A549 (cell line): ENCODE results near the gene PCDHGA11. TPM values are rescaled to one million over a fixed set of nuclear protein-coding genes. Genes with fewer than 3 reads are reported as not detected.
A peak's percentile ranks its signal among the peaks of the same experiment; 100 is the strongest.
"Not testable (repeated sequence)": the region's sequence is repeated elsewhere in the genome, so short reads cannot be mapped to it uniquely, and the experiment has no call there.

ENCODE experiments used
- ATAC-seq, 2 experiments: fragments of 200-7000 bp in 1 of 2; fragments of >200 bp in 1 of 2; cut with Nextera tagmentation in 1 of 2; cut with Tn5 transposase in 1 of 2; 3 replicates each; pipeline versions ENCODE4 v1.8.0 to v1.9.1; 2018 to 2020; ENCODE audit warnings: mild to moderate bottlenecking in 1 of 2, moderate library complexity in 1 of 2
- CTCF ChIA-PET: fragments of 300-600 bp; sonication (Branson Sonifier 250); formaldehyde crosslinking; extraction: SDS; loops from one replicate; lab custom pipeline; 2021; ENCODE audit warnings: antibody characterized with exemption, inconsistent platforms; lab: Yijun Ruan, JAX
- POLR2A ChIA-PET: fragments of 350-600 bp; formaldehyde crosslinking; extraction: SDS; loops from one replicate; lab custom pipeline; 2021; ENCODE audit warnings: antibody characterized with exemption, inconsistent platforms; lab: Yijun Ruan, JAX
- DNase-seq, 2 experiments: peaks; one replicate each; pipeline versions ENCODE4 v3.0.0 to v3.0.0-alpha.2; 2011 to 2016; ENCODE audit warnings: low read depth in 1 of 2, low spot score in 1 of 2
- FAIRE-seq: peaks from 2 replicates; lab custom pipeline; 2011; peaks lifted over from hg19 to GRCh38; lab: Jason Lieb, UNC
- H3K27ac ChIP-seq, 2 experiments: fragments of >200 bp; sonication (Bioruptor Twin); formaldehyde crosslinking; 3 replicates each; pipeline ENCODE4 v1.5.1; 2016 to 2017
- H3K4me1 ChIP-seq: fragments of >200 bp; sonication (Bioruptor Twin); formaldehyde crosslinking; 3 replicates; pipeline ENCODE4 v1.6.1; 2016
- H3K4me2 ChIP-seq: fragments of >200 bp; sonication (Bioruptor Twin); formaldehyde crosslinking; 3 replicates; pipeline ENCODE4 v1.6.1; 2016
- H3K4me3 ChIP-seq: fragments of >200 bp; sonication (Bioruptor Twin); formaldehyde crosslinking; 3 replicates; pipeline ENCODE4 v1.5.1; 2016
- H3K9me3 ChIP-seq: fragments of >200 bp; sonication (Bioruptor Twin); formaldehyde crosslinking; 3 replicates; pipeline ENCODE4 v1.6.1; 2016
- BHLHE40 ChIP-seq: IDR thresholded peaks from 2 replicates; pipeline ENCODE4 v1.6.1; 2012; ENCODE audit warnings: low read depth, low read length, inconsistent platforms
- CBX2 ChIP-seq: fragments of 200-600 bp; sonication (generic); IDR thresholded peaks from 2 replicates; pipeline ENCODE4 v1.6.1; 2016; ENCODE audit warnings: low read depth, mild to moderate bottlenecking, borderline replicate concordance
- CHD4 ChIP-seq: fragments of 200-600 bp; sonication (generic); IDR thresholded peaks from 2 replicates; pipeline ENCODE4 v1.6.1; 2016; ENCODE audit warnings: antibody characterized with exemption, mild to moderate bottlenecking, borderline replicate concordance
- CTCF ChIP-seq: fragments of >200 bp; sonication (Bioruptor Twin); formaldehyde crosslinking; IDR thresholded peaks from 3 replicates; pipeline ENCODE4 v1.5.1; 2016
- EHF ChIP-seq: fragments of 250-450 bp; sonication (Bioruptor Pico); IDR thresholded peaks from 2 replicates; pipeline ENCODE4 v1.5.0; 2020; ENCODE audit warnings: mild to moderate bottlenecking
- EHMT2 ChIP-seq: fragments of 200-600 bp; sonication (generic); IDR thresholded peaks from 2 replicates; pipeline ENCODE4 v1.6.1; 2016; ENCODE audit warnings: antibody characterized with exemption, low read depth, mild to moderate bottlenecking, moderate library complexity
- ELK1 ChIP-seq: fragments of 150-350 bp; IDR thresholded peaks from 2 replicates; pipeline ENCODE4 v1.6.1; 2014; ENCODE audit warnings: low read depth, mild to moderate bottlenecking, low read length
- ESRRA ChIP-seq: fragments of 150-350 bp; IDR thresholded peaks from 2 replicates; pipeline ENCODE4 v1.6.1; 2014; ENCODE audit warnings: mild to moderate bottlenecking, low read length, borderline replicate concordance
- FOXS1 ChIP-seq: fragments of 250-450 bp; sonication (Bioruptor Pico); IDR thresholded peaks from 2 replicates; pipeline ENCODE4 v1.5.0; 2020; ENCODE audit warnings: mild to moderate bottlenecking, moderate library complexity
- HDAC2 ChIP-seq: fragments of 200-600 bp; sonication (generic); IDR thresholded peaks from 2 replicates; pipeline ENCODE4 v1.6.1; 2016
- HOXA7 ChIP-seq: fragments of 250-450 bp; sonication (Bioruptor Pico); IDR thresholded peaks from 2 replicates; pipeline ENCODE4 v1.5.0; 2020; ENCODE audit warnings: mild to moderate bottlenecking, moderate library complexity
- KDM5A ChIP-seq: fragments of 200-600 bp; sonication (generic); IDR thresholded peaks from 2 replicates; pipeline ENCODE4 v1.6.1; 2016; ENCODE audit warnings: antibody characterized with exemption, mild to moderate bottlenecking
- MYC ChIP-seq: IDR thresholded peaks from 2 replicates; pipeline ENCODE4 v1.6.1; 2012; ENCODE audit warnings: mild to moderate bottlenecking, inconsistent platforms, low read length, improper control_type of control experiment, borderline replicate concordance
- NPAS2 ChIP-seq: fragments of 250-450 bp; sonication (Bioruptor Pico); IDR thresholded peaks from 2 replicates; pipeline ENCODE4 v1.8.0; 2022; ENCODE audit warnings: mild to moderate bottlenecking, moderate library complexity, borderline replicate concordance
- NR3C1 ChIP-seq: fragments of >200 bp; sonication (Bioruptor Twin); formaldehyde crosslinking; IDR thresholded peaks from 3 replicates; pipeline ENCODE4 v1.6.1; 2017
- PBX3 ChIP-seq: IDR thresholded peaks from 2 replicates; pipeline ENCODE4 v1.6.1; 2012
- RAD21 ChIP-seq, 2 experiments: fragments of >200 bp in 1 of 2; sonication (Bioruptor Twin) in 1 of 2; formaldehyde crosslinking in 1 of 2; IDR thresholded peaks in 1 of 2; conservative IDR thresholded peaks in 1 of 2; 2 replicates in 1 of 2; 3 replicates in 1 of 2; pipeline ENCODE4 v1.6.1; 2012 to 2018; ENCODE audit warnings: inconsistent platforms in 1 of 2
- RARB ChIP-seq: fragments of 250-450 bp; sonication (Bioruptor Pico); IDR thresholded peaks from 2 replicates; pipeline ENCODE4 v1.8.0; 2021; ENCODE audit warnings: mild to moderate bottlenecking, moderate library complexity
- REST ChIP-seq: fragments of 200-600 bp; sonication (generic); IDR thresholded peaks from 2 replicates; pipeline ENCODE4 v1.6.1; 2016; ENCODE audit warnings: antibody characterized with exemption, mild to moderate bottlenecking, moderate library complexity
- SMC3 ChIP-seq: fragments of >200 bp; sonication (Bioruptor Twin); formaldehyde crosslinking; IDR thresholded peaks from 3 replicates; pipeline ENCODE4 v1.6.1; 2018; ENCODE audit warnings: inconsistent platforms
- TP53 ChIP-seq: fragments of 250-450 bp; sonication (Bioruptor Pico); IDR thresholded peaks from 2 replicates; pipeline ENCODE4 v1.5.0; 2021; ENCODE audit warnings: mild to moderate bottlenecking, moderate library complexity
- ZFP36 ChIP-seq: fragments of 450-650 bp; IDR thresholded peaks from 2 replicates; pipeline ENCODE4 v1.6.1; 2014; ENCODE audit warnings: borderline replicate concordance; ENCODE audit not compliant: partially characterized antibody
- ZNF302 ChIP-seq: fragments of 250-450 bp; sonication (Bioruptor Pico); IDR thresholded peaks from 2 replicates; pipeline ENCODE4 v1.9.0; 2021; ENCODE audit warnings: inconsistent platforms, mild to moderate bottlenecking, moderate library complexity
- ZSCAN20 ChIP-seq: fragments of 250-450 bp; sonication (Bioruptor Pico); IDR thresholded peaks from 2 replicates; pipeline ENCODE4 v1.8.0; 2022; ENCODE audit warnings: mild to moderate bottlenecking, moderate library complexity
- WGBS: methylation state at CpG from one replicate; pipeline ENCODE4 v1.1.6; 2017; ENCODE audit errors: missing lambda C conversion rate; 5-methylcytosine and 5-hydroxymethylcytosine counted together
- polyA plus RNA-seq, 4 experiments: library from polyadenylated mRNA; depleted of rRNA in 3 of 4; stranded (reverse); fragments of >200 nt; fragmentation: RNase III in 1 of 4; extraction: RNeasy Plus Mini Kit Qiagen cat#74134 plus additional on column Dnase treatment in 1 of 4; gene quantifications; 2 replicates in 3 of 4; 3 replicates in 1 of 4; pipeline ENCODE4 v1.2.3, GENCODE V29; 2011 to 2017

Gene PCDHGA11
- polyA plus RNA-seq, 2 of the 4 experiments (the other 2 are of a cell fraction), result 0.10 TPM; not detected in 1

- Histone ChIP-seq H3K4me1 (no peaks in the 10 kb centered on the region), H3K9me3 (peaks cover 76% of the 10 kb centered on the region), H3K4me3 (no peak overlapping the region), H3K4me2 (no peak overlapping the region), H3K27ac (no peak overlapping the region)
- CTCF ChIA-PET, result interaction anchor here (0.7 to 1.7 kb wide), 5 partner anchors 15 to 647 kb away, joined by 3 to 4 read pairs (median 3); partner anchors contain the start of genes PCDHGB3 and PCDHGB7
- POLR2A ChIA-PET, result no interaction called here
- TF ChIP-seq HDAC2 (no peak), ELK1 (no peak), NR3C1 (no peak), CTCF (no peak), RAD21 (conservative IDR thresholded peaks at IDR 0.05 in 1 of 2, IDR thresholded peaks at IDR 0.05 in 1 of 2) (no peak), HOXA7 (no peak), RARB (no peak), ZSCAN20 (CRISPR knock-in tag) (no peak), EHF (no peak), TP53 (CRISPR knock-in tag) (no peak), FOXS1 (CRISPR knock-in tag) (no peak), ESRRA (no peak), CHD4 (no peak), BHLHE40 (no peak), ZFP36 (no peak), ZNF302 (CRISPR knock-in tag) (no peak)
- FAIRE-seq (no peak), ATAC-seq (no peak), DNase-seq (no peak)
- 70% methylated on average over 22 of the region's 22 CpGs for WGBS
Measured at GRCh38 chr5:141403387-141403786, 17.5 kb upstream of the PCDHGA11 start.

- peak in 1 of 2 experiments; percentile 13 for DNase-seq
- H3K9me3 ChIP-seq, result peaks cover 60% of the 10 kb centered on the region
- H3K4me1 ChIP-seq, H3K27ac ChIP-seq, H3K4me2 ChIP-seq, FAIRE-seq, H3K4me3 ChIP-seq, POLR2A ChIA-PET: not testable (repeated sequence)
- peak in 1 of 2 experiments; percentile 80; a peak in 3 of 6 replicates for ATAC-seq
- peak in 1 of 2 experiments; percentile 27; a peak in 2 of 5 replicates for TF ChIP-seq RAD21 (conservative IDR thresholded peaks at IDR 0.05 in 1 of 2, IDR thresholded peaks at IDR 0.05 in 1 of 2)
- CTCF ChIA-PET, result interaction anchor here (1.3 to 1.5 kb wide), 3 partner anchors 9 to 156 kb away, joined by 4 to 5 read pairs (median 4); partner anchors contain the start of gene PCDHGA11
- WGBS, result 61% methylated on average over 35 of the region's 51 CpGs
Measured at GRCh38 chr5:141407790-141408505, 12.9 kb upstream of the PCDHGA11 start, which contains the start of gene PCDHGB6. Gene PCDHGB6, plus strand, starts transcription at chr5:141408021. Its CDS starts 182 bp downstream, at chr5:141408203.

GRCh38 chr5:141409598-141410306 lies 11.1 kb upstream of the PCDHGA11 start:
- no peak for ATAC-seq
- Histone ChIP-seq H3K4me1 (no peaks in the 10 kb centered on the region), H3K9me3 (peaks cover 50% of the 10 kb centered on the region), H3K4me3 (no peak overlapping the region), H3K27ac (no peak overlapping the region), H3K4me2 (no peak overlapping the region)
- CTCF ChIA-PET, result no interaction called here
- POLR2A ChIA-PET, result no interaction called here
- FAIRE-seq, result no peak
- no peak for DNase-seq
- WGBS, result 87% methylated on average over 61 of the region's 64 CpGs
- TF ChIP-seq KDM5A (no peak), EHMT2 (no peak), CBX2 (no peak), MYC (no peak), REST (no peak), PBX3 (no peak), NPAS2 (no peak), SMC3 (no peak)
